H1 (cell line): ENCODE results near the gene VWA2. TPM values are rescaled to one million over a fixed set of nuclear protein-coding genes. Genes with fewer than 3 reads are reported as not detected.

Experiments
- CTCF ChIA-PET: fragments of 300-600 bp; sonication (Branson Sonifier 250); formaldehyde crosslinking; loops from one replicate; lab custom pipeline; 2021; ENCODE audit not compliant: partially characterized antibody; lab: Charles Lee
- POLR2A ChIA-PET: fragments of 300-600 bp; sonication (Branson Sonifier 250); formaldehyde crosslinking; loops from one replicate; lab custom pipeline; 2021; ENCODE audit warnings: inconsistent platforms; ENCODE audit not compliant: partially characterized antibody; lab: Charles Lee
- DNase-seq, 2 experiments: peaks; one replicate each; pipeline versions ENCODE4 v3.0.0 to v3.0.0-alpha.2; 2010 to 2022; ENCODE audit warnings: low spot score in 2 of 2, low read depth in 1 of 2, mixed read lengths in 1 of 2
- FAIRE-seq: peaks from 2 replicates; lab custom pipeline; 2011; peaks lifted over from hg19 to GRCh38; lab: Jason Lieb, UNC
- H2AFZ ChIP-seq: 2 replicates; pipeline ENCODE4 v1.8.1; 2012; ENCODE audit warnings: low read length, inconsistent platforms
- H2AK5ac ChIP-seq: 2 replicates; pipeline ENCODE4 v1.6.1; 2013; ENCODE audit warnings: low read depth, low read length
- H2BK120ac ChIP-seq: replicated peaks from 2 replicates; pipeline ENCODE3; 2013; ENCODE audit warnings: low read depth, low read length, inconsistent platforms
- H2BK12ac ChIP-seq: 2 replicates; pipeline ENCODE4 v1.6.1; 2013; ENCODE audit warnings: low read depth, low read length
- H2BK15ac ChIP-seq: 2 replicates; pipeline ENCODE4 v1.6.1; 2013; ENCODE audit warnings: low read length
- H2BK20ac ChIP-seq: 2 replicates; pipeline ENCODE4 v1.6.1; 2013; ENCODE audit warnings: low read length
- H2BK5ac ChIP-seq: 2 replicates; pipeline ENCODE4 v1.6.1; 2013; ENCODE audit warnings: low read depth, low read length
- H3K14ac ChIP-seq: 2 replicates; pipeline ENCODE4 v1.6.1; 2013; ENCODE audit warnings: inconsistent platforms; ENCODE audit not compliant: insufficient read length
- H3K18ac ChIP-seq: 2 replicates; pipeline ENCODE4 v1.6.1; 2013; ENCODE audit warnings: low read length; ENCODE audit errors: extremely low read depth
- H3K23ac ChIP-seq: 2 replicates; pipeline ENCODE4 v1.6.1; 2013; ENCODE audit warnings: inconsistent platforms; ENCODE audit not compliant: insufficient read length
- H3K23me2 ChIP-seq: 2 replicates; pipeline ENCODE4 v1.6.1; 2013; ENCODE audit warnings: low read depth, low read length
- H3K27ac ChIP-seq: 2 replicates; pipeline ENCODE4 v1.6.1; 2011; ENCODE audit warnings: low read depth, low read length, inconsistent platforms
- H3K27me3 ChIP-seq, 4 experiments: replicated peaks in 1 of 4; 1 replicate in 1 of 4; 2 replicates in 3 of 4; pipeline versions ENCODE4 v1.6.1 to v1.8.1; 2011 to 2013; ENCODE audit warnings: low read length in 3 of 4, mild to moderate bottlenecking in 3 of 4, inconsistent platforms in 2 of 4, mixed read lengths in 2 of 4, moderate library complexity in 1 of 4; ENCODE audit not compliant: control insufficient read depth in 3 of 4, insufficient read depth in 3 of 4; ENCODE audit errors: extremely low read depth in 1 of 4
- H3K36me3 ChIP-seq, 4 experiments: 2 replicates each; pipeline versions ENCODE4 v1.6.1 to v1.8.1; 2011 to 2013; ENCODE audit warnings: mild to moderate bottlenecking in 4 of 4, low read length in 3 of 4, moderate library complexity in 2 of 4, control low read depth in 1 of 4, inconsistent platforms in 1 of 4; ENCODE audit not compliant: insufficient read depth in 4 of 4, control insufficient read depth in 2 of 4
- H3K4ac ChIP-seq: replicated peaks from 2 replicates; pipeline ENCODE3; 2013; ENCODE audit warnings: low read length, low read depth, mixed read lengths, inconsistent platforms; ENCODE audit not compliant: insufficient read length
- H3K4me1 ChIP-seq, 4 experiments: replicated peaks in 1 of 4; 1 replicate in 1 of 4; 2 replicates in 3 of 4; pipeline versions ENCODE4 v1.6.1 to v1.8.1; 2011 to 2013; ENCODE audit warnings: low read length in 3 of 4, inconsistent platforms in 2 of 4, mixed read lengths in 1 of 4; ENCODE audit not compliant: insufficient read depth in 4 of 4, control insufficient read depth in 3 of 4
- H3K4me2 ChIP-seq, 2 experiments: 2 replicates each; pipeline versions ENCODE4 v1.6.1 to v1.8.1; 2011 to 2013; ENCODE audit warnings: low read depth in 2 of 2, low read length in 2 of 2, control low read depth in 1 of 2, inconsistent platforms in 1 of 2, mild to moderate bottlenecking in 1 of 2; ENCODE audit not compliant: insufficient read depth in 1 of 2
- H3K4me3 ChIP-seq, 4 experiments: fragments of 200-600, 300-600 bp in 1 of 4; sonication (generic), shearing (Covaris generic), sonication (Bioruptor Twin) in 1 of 4; 2 replicates each; pipeline versions ENCODE4 v1.5.1 to v1.8.1; 2011 to 2016; ENCODE audit warnings: low read length in 4 of 4, low read depth in 3 of 4, control low read depth in 2 of 4, inconsistent platforms in 2 of 4, mild to moderate bottlenecking in 2 of 4, mixed read lengths in 1 of 4, moderate library complexity in 1 of 4; ENCODE audit not compliant: insufficient read depth in 2 of 4; ENCODE audit errors: extremely low read depth in 1 of 4
- H3K56ac ChIP-seq: replicated peaks from 2 replicates; pipeline ENCODE3; 2013; ENCODE audit warnings: low read depth, mild to moderate bottlenecking, mixed read lengths, low read length, inconsistent platforms; ENCODE audit not compliant: insufficient read length
- H3K79me1 ChIP-seq: 2 replicates; pipeline ENCODE4 v1.6.1; 2013; ENCODE audit warnings: low read depth, low read length, control low read depth
- H3K79me2 ChIP-seq, 2 experiments: 2 replicates each; pipeline versions ENCODE4 v1.6.1 to v1.8.1; 2012 to 2013; ENCODE audit warnings: low read length in 2 of 2, mild to moderate bottlenecking in 2 of 2, inconsistent platforms in 1 of 2; ENCODE audit not compliant: insufficient read depth in 2 of 2, control insufficient read depth in 1 of 2
- H3K9ac ChIP-seq, 4 experiments: replicated peaks in 1 of 4; 1 replicate in 1 of 4; 2 replicates in 3 of 4; pipeline versions ENCODE4 v1.6.1 to v1.8.1; 2011 to 2013; ENCODE audit warnings: low read depth in 3 of 4, low read length in 3 of 4, control low read depth in 2 of 4, mild to moderate bottlenecking in 2 of 4, moderate library complexity in 2 of 4, inconsistent platforms in 1 of 4; ENCODE audit errors: extremely low read depth in 1 of 4
- H3K9me3 ChIP-seq, 2 experiments: 2 replicates each; pipeline versions ENCODE4 v1.6.1 to v1.8.1; 2012 to 2013; ENCODE audit warnings: mild to moderate bottlenecking in 2 of 2, moderate library complexity in 2 of 2, control low read depth in 1 of 2, inconsistent platforms in 1 of 2, low read depth in 1 of 2, low read length in 1 of 2, mixed read lengths in 1 of 2; ENCODE audit not compliant: insufficient read depth in 2 of 2
- H4K20me1 ChIP-seq, 2 experiments: replicated peaks in 1 of 2; 2 replicates each; pipeline versions ENCODE3 to v1.8.1; 2011 to 2013; ENCODE audit warnings: inconsistent platforms in 2 of 2, low read length in 2 of 2, mild to moderate bottlenecking in 1 of 2; ENCODE audit not compliant: insufficient read depth in 2 of 2, control insufficient read depth in 1 of 2
- H4K5ac ChIP-seq: 2 replicates; pipeline ENCODE4 v1.6.1; 2013; ENCODE audit warnings: low read length, low read depth, mixed read lengths, inconsistent platforms; ENCODE audit not compliant: insufficient read length
- H4K8ac ChIP-seq: 2 replicates; pipeline ENCODE4 v1.8.0; 2013; ENCODE audit warnings: mild to moderate bottlenecking, moderate library complexity, low read length, inconsistent platforms; ENCODE audit not compliant: insufficient read depth; ENCODE audit errors: extremely low read depth
- H4K91ac ChIP-seq: replicated peaks from 2 replicates; pipeline ENCODE3; 2013; ENCODE audit warnings: low read length, mixed read lengths, inconsistent platforms; ENCODE audit not compliant: insufficient read length
- BACH1 ChIP-seq: IDR thresholded peaks from 2 replicates; pipeline ENCODE4 v1.6.1; 2012; ENCODE audit warnings: low read length, improper control_type of control experiment
- CHD1 ChIP-seq: IDR thresholded peaks from 2 replicates; pipeline ENCODE4 v1.6.1; 2012; ENCODE audit warnings: low read depth, low read length, improper control_type of control experiment
- E2F6 ChIP-seq: IDR thresholded peaks from 2 replicates; pipeline ENCODE4 v1.6.1; 2012; ENCODE audit warnings: inconsistent platforms
- GTF2F1 ChIP-seq: IDR thresholded peaks from 2 replicates; pipeline ENCODE4 v1.6.1; 2012; ENCODE audit warnings: low read depth, low read length, improper control_type of control experiment, borderline replicate concordance
- HDAC6 ChIP-seq: IDR thresholded peaks from one replicate; pipeline ENCODE4 v1.7.1; 2012; ENCODE audit warnings: low read depth, mild to moderate bottlenecking, inconsistent platforms, low read length, moderate library complexity
- NRF1 ChIP-seq: IDR thresholded peaks from 2 replicates; pipeline ENCODE4 v1.6.1; 2011; ENCODE audit warnings: mild to moderate bottlenecking, low read depth, low read length, improper control_type of control experiment
- PHF8 ChIP-seq: fragments of 200-600 bp; sonication (generic); conservative IDR thresholded peaks from 2 replicates; pipeline ENCODE4 v1.7.1; 2012; ENCODE audit warnings: low read depth, mild to moderate bottlenecking, inconsistent platforms, low read length, moderate library complexity
- POLR2A ChIP-seq, 2 experiments: IDR thresholded peaks; 1 replicate in 1 of 2; 2 replicates in 1 of 2; pipeline ENCODE4 v1.6.1; 2011; ENCODE audit warnings: low read depth in 2 of 2, low read length in 2 of 2, mild to moderate bottlenecking in 2 of 2; ENCODE audit errors: control extremely low read depth in 1 of 2
- SIX5 ChIP-seq: IDR thresholded peaks from 2 replicates; pipeline ENCODE4 v1.6.1; 2011; ENCODE audit warnings: mild to moderate bottlenecking, low read depth, low read length
- SRF ChIP-seq: IDR thresholded peaks from 2 replicates; pipeline ENCODE4 v1.6.1; 2011; ENCODE audit warnings: mild to moderate bottlenecking, low read depth, low read length, moderate library complexity
- TAF1 ChIP-seq: IDR thresholded peaks from 2 replicates; pipeline ENCODE4 v1.6.1; 2011; ENCODE audit warnings: mild to moderate bottlenecking, low read depth, low read length
- TEAD4 ChIP-seq: IDR thresholded peaks from 2 replicates; pipeline ENCODE4 v1.6.1; 2012; ENCODE audit warnings: low read depth, low read length, inconsistent platforms, mixed read lengths
- YY1 ChIP-seq: IDR thresholded peaks from 2 replicates; pipeline ENCODE4 v1.6.1; 2011; ENCODE audit warnings: low read depth, mild to moderate bottlenecking, low read length
- WGBS, 2 experiments: shearing (Covaris generic) in 1 of 2; methylation state at CpG; one replicate each; pipeline versions ENCODE4 v1.1.6 to v1.1.7; 2013 to 2015; ENCODE audit warnings: low lambda C conversion rate in 2 of 2, mixed read lengths in 2 of 2, inconsistent platforms in 1 of 2, low coverage in 1 of 2, missing lambda C conversion rate in 1 of 2; ENCODE audit not compliant: insufficient replicate concordance in 2 of 2, insufficient coverage in 1 of 2, insufficient read length in 1 of 2; ENCODE audit errors: extremely low coverage in 1 of 2, missing lambda C conversion rate in 1 of 2; 5-methylcytosine and 5-hydroxymethylcytosine counted together
- polyA plus RNA-seq, 7 experiments: library from polyadenylated mRNA; depleted of rRNA in 3 of 7; stranded (reverse) in 5 of 7; unstranded in 2 of 7; fragments of >200 nt in 5 of 7; fragments of 200-250 nt in 2 of 7; gene quantifications; 1 replicate in 5 of 7; 2 replicates in 1 of 7; 4 replicates in 1 of 7; pipeline versions ENCODE4 v1.2.1 to v1.2.3, GENCODE V29; 2011 to 2013; ENCODE audit warnings: missing spikeins in 2 of 7, mixed read lengths in 2 of 7
- total RNA-seq: library from RNA; stranded (reverse); fragmentation: NEBNext Ultra II Directional; extraction: Animal tissue kit (Norgen Biotek cat#: 25700); gene quantifications from 2 replicates; pipeline ENCODE4 v1.2.1, GENCODE V29; 2021

VWA2 gene
- total and polyA plus RNA-seq, 2 of the 8 experiments (the other 6 are each of a cell fraction or from before 2014, with no cell fraction given), result 2.8 to 2.9 TPM

GRCh38 chr10:114297136-114297705, 58.2 kb downstream of the VWA2 start:
- Histone ChIP-seq H3K56ac (no peak overlapping the region), H2BK120ac (no peak overlapping the region), H3K14ac (no peak overlapping the region), H3K9me3 (peaks cover 6 to 10% of the 10 kb centered on the region in 2 experiments; a peak in 3 of 4 replicates), H3K4me3 (no peak overlapping the region), H3K9ac (no peak overlapping the region), H2BK5ac (no peak overlapping the region), H3K23me2 (no peaks in the 10 kb centered on the region), H2BK20ac (no peak overlapping the region), H4K8ac (no peak overlapping the region), H2AFZ (no peak overlapping the region), H3K4me1 (no peaks in the 10 kb centered on the region), H3K23ac (no peak overlapping the region), H3K4ac (no peak overlapping the region), H3K79me2 (no peaks in the 10 kb centered on the region), H4K5ac (no peak overlapping the region), H2AK5ac (no peak overlapping the region), H3K79me1 (no peaks in the 10 kb centered on the region), H4K91ac (no peak overlapping the region), H3K4me2 (no peak overlapping the region), H3K36me3 (peaks cover 0 to 19% (median 4%) of the 10 kb centered on the region in 4 experiments; a peak in 4 of 8 replicates), H3K18ac (no peak overlapping the region), H3K27ac (no peak overlapping the region), H4K20me1 (no peaks in the 10 kb centered on the region), H3K27me3 (no peaks in the 10 kb centered on the region), H2BK15ac (no peak overlapping the region), H2BK12ac (no peak overlapping the region)
- ChIA-PET POLR2A (no interaction called here), CTCF (interaction anchor here (0.5 to 8.8 kb wide), 7 partner anchors 11 to 251 kb away, joined by 3 to 269 read pairs (median 6); no protein-coding TSS in a partner anchor)
- FAIRE-seq (no peak), DNase-seq (no peak)
- WGBS, 2 experiments, result 89% methylated on average over 14 of the region's 14 CpGs; no CpG with 5 or more reads in 1 of the 2 experiments
- TF ChIP-seq POLR2A (IDR thresholded peaks at IDR 0.05; ENCODE audit: control extremely low read depth in 1 of 2, low read depth in 2 of 2, low read length in 2 of 2) (no peak), BACH1 (no peak), SRF (no peak), CHD1 (no peak), TEAD4 (no peak), YY1 (no peak), TAF1 (no peak), PHF8 (no peak), E2F6 (no peak), HDAC6 (no peak), SIX5 (no peak), NRF1 (no peak), GTF2F1 (no peak)
